ENCODE data around the gene RSAD1.

RSAD1 gene

DNA sequence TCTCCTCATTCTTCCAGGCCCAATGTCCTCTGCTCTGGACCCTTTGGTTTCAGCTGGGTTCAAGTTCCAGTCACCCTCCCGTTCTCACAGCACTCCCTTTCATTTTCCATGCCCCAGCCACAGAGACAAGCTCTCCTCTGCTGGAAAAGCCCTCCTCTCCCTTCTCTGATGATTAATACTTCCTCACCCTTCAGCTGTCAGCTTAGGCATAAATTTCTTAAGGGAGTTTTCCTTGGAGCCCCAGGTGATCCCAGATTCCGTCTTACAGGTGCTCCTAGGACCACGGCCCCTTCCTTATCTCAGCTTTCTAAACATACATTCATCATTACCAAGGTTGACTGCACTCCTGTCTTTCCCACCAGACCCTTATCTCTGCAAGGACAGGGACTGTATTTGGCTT is 20.4 kb upstream of the RSAD1 start:
- no peak for DNase-seq (ENCODE audit: low read depth, low spot score)

DNA sequence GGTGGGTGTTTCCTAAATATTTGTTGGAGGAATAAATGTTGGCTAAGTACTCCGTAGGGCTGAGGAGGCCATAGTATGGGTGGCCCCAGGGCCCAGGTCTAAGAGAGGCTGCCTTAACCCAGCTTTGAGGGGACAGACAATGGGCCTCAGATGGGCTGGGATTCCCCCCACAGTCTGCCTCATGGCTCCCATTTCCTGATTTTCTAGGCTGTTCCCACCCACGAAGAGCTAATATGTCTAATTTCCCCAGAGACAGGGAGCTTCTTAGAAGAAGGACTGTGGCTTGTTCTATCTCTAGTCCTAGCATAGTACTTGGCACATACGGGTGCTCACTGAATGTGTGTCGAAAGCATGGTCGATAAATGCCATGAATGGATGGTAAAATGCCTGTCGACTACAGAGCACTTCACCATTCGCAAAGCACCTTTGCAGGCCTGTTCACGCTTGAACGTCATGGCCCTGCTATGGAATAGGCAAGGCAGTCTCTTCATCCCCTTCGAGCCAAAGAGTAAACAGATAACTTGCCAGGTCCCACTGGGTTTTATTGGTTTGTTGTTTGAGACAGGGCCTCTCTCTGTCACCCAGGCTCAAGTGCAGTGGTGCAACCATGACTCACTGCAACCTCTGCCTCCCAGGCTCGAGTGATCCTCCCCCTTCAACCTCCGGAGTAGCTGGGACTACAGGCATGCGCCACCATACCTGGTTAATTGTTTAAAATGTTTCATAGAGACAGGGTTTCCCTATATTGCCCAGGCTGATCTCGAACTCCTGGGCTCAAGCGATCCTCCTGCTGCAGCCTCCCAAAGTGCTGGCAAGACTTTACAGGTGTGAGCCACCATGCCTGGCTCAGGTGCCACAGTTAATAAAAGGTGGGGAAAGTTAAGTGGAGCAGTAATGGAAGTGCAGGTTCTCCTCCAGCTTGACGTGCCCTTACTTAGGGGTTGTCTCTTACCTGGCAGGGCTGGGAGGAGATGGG is 19.7 kb upstream of the RSAD1 start:
- DNase-seq (ENCODE audit: low read depth, low spot score), result no peak

DNA sequence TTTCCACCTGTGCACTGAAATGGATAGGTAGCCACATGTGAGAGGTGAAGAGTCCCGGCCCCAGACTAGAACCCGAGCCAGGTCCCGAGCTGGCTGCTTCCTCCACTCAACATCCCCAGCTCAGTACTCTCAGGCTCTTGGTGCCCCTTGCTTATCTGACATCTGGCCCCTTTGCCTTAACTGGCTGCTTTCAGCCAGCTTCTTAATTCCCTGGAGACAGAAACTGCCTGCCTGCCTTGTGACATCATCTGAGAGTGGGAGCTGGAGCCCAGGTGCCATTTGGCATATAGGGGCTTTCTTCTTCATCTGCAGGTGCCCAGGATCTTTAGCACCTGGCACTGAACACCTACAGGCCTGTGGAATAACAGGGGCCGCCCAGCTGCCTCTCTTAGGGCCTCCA is 18.9 kb upstream of the RSAD1 start:
- no peak for DNase-seq (ENCODE audit: low read depth, low spot score)

DNA sequence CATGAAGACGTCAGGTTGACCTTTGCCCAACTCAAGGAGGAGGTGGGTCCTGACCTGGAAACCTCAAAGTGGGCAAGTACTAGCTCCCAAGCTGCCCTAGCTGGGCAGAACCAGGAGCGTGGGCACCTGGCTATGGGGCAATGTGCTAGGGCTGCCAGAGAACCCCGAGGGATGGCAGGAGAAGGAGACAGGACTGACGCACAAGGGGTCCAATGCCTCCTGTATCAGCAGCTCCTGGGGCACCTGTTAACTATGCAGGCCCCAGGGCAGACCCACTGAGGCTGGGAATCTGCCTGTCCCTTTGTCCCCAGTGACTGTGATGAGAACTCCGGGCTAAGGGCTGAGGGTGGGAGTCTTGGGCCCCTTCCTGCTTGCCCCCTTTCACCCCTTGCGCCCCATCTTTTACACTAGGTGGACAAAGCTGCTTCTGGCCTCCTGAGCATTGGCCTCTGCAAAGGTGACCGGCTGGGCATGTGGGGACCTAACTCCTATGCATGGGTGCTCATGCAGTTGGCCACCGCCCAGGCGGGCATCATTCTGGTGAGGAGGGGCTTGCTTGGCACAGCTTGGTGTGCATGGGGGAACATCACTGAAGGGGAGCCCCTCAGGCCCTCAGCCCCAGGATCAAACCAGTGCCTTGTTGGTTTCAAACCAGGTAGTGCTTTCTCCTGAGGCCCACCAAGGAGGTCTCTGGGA is 17.7 kb upstream of the RSAD1 start:
- DNase-seq (ENCODE audit: low read depth, low spot score), result no peak

DNA sequence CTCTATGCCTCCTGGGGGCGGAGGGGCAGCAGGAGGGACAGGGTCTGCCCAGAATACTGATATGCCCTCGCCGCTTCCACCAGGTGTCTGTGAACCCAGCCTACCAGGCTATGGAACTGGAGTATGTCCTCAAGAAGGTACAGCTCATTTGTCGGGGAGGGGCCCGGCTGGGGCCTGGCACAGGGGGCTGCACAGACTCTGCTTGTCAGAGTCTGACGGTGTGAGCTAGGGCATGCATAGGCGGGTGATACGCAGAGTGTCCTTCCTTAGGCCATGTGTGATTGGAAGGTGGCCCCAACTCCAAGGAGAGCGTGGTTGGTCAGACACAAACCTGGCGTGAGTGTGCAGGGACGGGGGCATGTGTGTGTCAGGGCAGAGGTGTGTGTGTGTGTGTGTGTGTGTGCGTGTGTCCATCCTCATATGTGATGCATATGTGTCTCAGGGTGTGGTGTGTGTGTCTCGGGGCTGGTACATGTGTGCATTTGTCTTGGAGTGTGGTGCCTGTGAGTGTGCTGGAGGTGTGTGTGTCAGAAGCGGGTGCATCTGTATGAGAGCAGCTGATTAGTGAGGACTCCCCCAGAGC is 17.0 kb upstream of the RSAD1 start:
- DNase-seq (ENCODE audit: low read depth, low spot score), result no peak

DNA sequence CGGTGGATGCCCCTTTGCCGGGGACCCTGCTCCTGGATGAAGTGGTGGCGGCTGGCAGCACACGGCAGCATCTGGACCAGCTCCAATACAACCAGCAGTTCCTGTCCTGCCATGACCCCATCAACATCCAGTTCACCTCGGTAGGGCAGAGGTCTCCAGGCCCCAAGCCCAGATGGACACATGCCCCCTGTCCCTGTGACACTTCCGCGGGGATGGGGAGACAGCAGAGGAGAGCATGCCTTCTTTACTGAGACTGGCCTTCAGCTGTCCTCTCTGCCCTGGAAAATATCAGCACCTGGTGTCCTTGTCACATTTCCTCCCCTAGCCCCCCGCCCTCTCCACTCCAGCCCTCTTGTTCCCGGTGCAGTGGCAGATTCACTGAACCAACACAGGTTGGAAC is 16.2 kb upstream of the RSAD1 start:
- DNase-seq (ENCODE audit: low read depth, low spot score), result no peak

DNA sequence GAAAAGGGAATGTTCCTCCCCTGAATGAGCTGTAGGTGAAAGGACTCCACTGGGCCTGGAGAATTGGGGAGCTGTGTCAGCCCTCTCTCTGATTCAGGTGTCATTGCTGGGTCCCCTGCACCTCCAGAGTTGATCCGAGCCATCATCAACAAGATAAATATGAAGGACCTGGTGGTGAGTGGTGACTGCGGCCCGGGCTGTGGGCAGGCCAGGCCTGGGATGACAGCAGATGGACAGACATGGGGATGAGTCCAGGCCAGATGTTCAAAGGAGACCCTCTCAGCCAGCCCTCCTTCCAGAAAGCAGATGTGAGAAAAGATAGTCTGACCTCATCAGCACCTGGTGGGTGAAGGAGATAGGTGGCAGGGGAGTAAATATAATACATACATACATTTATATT is 14.5 kb upstream of the RSAD1 start:
- no peak for DNase-seq (ENCODE audit: low read depth, low spot score)

DNA sequence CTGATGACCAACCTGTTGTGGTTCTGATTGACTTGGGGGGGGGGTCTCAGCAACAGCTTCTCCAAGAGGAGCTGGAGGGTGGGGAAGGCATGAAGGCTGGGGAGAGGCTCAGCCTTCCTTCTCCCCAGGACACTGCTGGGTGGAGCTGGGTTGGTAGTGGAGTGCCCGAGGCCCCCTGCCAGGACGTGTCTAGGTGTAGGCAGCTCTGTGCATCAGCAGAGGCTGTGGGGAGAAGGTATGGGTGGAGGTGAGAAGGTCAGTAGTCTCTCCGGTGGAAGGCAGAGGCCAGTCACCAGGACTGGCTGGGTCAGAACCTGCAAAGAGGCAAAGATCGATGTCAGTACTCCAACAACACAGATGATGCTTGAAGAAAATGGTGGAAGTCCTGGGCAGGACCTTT is 13.9 kb upstream of the RSAD1 start:
- no peak for DNase-seq (ENCODE audit: low read depth, low spot score)

DNA sequence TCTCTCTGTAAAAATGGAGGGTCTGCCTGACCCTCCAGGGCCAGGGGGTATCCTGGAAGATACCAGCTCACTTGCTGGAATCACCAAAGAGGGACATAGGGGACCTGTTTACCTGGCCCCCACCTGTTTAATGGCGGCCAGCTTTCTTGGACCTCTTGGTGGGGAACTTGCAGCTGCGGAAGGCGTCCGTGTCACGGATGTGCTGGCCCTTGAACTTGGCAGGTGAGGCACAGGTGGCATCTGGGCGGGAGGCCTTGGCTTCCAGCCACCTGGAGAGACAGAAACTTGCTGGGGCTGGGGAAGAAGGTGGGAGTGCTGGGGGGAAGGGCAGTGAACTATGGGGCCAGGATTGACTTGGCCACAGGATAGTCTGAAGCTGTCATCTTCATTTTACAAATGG is 13.5 kb upstream of the RSAD1 start:
- DNase-seq (ENCODE audit: low read depth, low spot score), result no peak

DNA sequence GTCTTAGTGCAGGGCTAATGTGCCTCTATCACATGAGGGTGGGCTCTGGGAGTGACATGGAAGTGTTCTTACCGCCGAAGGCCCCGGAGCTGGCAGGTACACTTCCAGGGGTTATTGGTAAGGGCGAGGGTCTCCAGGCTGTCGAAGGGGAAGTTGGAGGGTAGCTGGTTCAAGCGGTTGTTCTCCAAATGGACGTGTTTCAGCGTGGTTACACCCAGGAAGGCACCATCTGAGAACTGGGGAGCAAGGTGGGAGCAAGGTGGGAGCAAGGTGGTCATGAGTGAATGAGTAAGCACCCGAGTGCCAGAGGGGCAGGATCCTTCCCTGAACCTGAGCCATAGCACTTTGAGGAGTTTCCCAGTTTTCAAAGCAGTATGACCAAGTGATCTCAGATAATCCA is 13.0 kb upstream of the RSAD1 start:
- DNase-seq (ENCODE audit: low read depth, low spot score), result no peak

DNA sequence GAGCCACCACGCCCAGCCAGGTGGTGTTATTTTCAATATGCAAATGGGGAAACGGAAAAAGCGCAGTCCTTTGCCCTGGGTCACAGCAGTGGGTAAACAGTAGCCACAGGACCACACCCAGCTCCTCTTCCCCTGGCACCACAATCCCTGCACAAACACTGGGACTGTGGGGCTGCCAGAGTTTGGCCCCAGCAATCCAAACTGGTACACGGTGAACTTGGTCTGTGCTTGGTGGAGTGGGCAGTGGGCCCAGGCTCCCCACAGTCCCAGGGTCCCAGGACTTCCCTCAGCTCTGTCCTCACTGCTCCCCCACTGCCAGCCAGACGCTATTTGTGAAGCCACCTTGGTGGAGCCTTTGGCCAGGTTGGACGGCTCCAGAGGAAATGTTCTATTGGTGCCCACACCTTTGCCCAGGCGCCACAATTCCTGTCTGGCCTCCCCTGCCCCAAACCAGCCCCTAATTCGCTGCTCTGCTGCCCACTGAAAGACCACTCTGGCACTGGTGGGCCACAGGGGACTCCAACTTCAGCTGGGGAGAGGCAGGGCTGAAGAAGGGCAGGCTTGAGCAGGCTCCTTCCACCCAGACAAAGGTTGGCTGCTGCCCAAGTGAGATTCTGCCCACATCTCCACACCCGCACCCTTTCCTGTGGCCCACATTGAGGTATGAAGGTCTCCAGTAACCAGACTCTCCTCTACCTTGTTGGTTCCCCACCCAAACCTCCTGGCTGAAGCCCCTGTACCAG is 12.1 kb upstream of the RSAD1 start:
- no peak for DNase-seq (ENCODE audit: low read depth, low spot score)

DNA sequence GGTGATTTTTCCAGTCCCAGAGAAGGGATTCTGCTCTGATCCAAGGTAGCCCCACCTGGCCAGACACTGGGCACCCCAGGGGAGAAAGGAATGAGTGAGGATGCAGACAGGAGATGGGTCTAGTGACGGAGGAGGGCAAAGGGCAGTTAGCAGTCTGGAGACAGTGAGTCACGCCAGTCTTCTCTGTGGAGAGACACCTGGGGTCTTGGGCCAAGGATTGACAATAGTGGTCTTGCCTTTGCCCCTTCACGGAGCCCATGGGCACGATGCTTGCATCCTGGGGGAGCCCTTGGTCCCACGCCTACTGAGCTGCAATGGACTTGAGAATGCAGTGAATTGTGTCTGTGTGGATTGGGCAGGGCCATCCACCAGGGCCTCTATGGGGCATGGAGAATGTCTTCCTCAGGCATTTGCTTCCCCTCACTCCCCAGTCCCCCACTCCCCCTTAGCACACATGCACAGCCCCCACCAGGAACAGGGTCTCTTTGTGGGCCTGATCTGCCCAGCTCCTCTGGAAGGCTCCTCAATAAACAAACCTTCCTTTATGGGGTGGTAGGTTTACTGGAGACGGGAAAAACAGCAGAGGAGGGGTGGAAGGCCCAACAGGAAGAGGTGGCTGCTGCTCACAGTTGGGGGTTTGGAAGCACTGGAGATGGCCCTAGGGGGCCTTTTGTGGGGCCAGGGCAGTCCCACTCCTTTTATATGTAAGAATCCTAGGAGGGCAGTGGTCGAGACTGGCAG is 11.4 kb upstream of the RSAD1 start:
- DNase-seq (ENCODE audit: low read depth, low spot score), result no peak

DNA sequence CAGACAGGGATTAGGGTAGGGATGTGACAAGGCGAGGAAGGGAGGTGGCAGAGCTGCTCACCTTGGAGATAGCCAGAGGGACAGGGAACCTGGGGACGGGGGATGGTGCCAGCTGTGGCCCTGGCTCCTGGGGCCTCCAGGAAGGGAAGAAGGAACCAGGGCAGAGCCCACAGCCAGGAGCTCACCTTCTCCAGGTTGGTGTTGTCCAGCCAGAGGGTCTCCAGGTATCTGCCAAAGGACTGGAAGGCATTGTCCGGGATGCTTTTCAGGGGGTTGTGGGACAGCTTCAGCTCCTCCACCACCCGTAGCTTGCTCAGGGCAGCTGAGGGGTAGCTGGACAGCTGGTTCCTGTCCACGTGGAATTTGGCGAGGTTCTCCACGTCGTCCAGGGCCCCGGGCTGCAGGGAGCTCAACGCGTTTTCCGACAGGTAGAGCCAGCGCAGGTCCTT is 10.8 kb upstream of the RSAD1 start:
- DNase-seq (ENCODE audit: low read depth, low spot score), result no peak

DNA sequence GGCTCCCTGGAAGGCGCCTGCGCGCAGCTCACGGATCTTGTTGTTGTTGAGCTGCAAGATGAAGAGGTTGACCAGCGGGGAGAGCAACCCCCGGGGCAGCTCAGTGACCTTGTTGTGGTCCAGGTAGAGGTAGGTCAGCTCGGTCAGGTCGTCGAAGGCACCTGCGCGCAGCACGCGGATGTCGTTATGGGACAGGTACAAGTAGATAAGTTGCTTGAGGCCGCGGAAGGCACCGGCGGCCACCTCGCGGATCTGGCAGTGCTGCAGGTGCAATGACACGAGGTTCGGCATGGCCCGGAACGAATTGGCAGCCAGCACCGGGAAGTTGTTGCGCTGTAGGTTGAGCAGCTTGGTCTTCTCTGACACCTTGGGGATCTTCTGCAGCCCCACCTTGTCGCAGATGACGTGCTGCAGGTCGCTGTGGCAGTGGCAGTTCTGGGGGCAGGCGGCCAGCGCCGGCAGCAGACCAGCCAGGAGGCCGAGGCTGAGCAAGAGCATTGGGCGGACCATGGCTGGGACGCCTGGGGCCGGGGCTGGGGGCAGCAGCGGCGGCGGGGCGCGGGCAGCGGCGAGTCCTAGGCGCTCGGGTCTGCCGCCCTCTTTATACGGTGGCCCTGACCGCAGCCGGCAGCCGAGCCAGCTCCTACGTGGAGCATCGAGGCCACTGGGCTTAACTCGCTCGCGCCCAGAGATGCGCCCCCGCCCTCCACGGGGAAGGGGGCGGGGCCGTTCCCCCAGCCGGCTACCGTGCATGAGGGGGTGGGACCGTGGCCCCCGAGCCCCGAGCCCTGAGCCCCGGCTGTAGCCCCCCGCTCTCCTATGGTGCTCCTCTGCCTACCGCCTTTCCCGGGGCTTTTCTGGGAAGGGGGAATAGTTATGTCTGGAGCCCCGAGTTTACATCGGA is 10.1 kb upstream of the RSAD1 start, which contains the start of gene CHAD:
TSS of gene CHAD (minus strand) at position 577 of the 904 bp plus-strand sequence. CDS start at position 510, 67 bp downstream.
- DNase-seq (ENCODE audit: low read depth, low spot score), result no peak

DNA sequence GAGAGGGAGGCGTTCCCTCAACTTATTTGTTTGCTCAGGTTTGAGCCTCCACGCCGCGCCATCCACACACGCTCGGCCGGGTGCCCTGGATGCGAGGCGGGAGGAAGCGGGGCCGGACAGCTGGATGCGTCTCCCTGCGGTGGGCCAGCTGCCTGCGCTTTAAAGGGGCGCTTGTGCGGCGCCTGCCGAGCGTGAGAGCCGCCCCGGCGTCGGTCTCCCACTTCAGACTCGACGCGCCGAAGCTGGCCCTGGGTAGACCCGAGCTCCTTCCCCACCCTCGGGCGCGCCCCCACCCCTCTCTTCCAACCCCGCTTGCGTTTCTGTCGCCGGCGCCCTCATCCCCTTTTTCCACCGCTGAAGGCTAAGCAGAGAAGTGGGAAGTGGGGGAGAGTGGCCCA is 9.5 kb upstream of the RSAD1 start:
- no peak for DNase-seq (ENCODE audit: low read depth, low spot score)

DNA sequence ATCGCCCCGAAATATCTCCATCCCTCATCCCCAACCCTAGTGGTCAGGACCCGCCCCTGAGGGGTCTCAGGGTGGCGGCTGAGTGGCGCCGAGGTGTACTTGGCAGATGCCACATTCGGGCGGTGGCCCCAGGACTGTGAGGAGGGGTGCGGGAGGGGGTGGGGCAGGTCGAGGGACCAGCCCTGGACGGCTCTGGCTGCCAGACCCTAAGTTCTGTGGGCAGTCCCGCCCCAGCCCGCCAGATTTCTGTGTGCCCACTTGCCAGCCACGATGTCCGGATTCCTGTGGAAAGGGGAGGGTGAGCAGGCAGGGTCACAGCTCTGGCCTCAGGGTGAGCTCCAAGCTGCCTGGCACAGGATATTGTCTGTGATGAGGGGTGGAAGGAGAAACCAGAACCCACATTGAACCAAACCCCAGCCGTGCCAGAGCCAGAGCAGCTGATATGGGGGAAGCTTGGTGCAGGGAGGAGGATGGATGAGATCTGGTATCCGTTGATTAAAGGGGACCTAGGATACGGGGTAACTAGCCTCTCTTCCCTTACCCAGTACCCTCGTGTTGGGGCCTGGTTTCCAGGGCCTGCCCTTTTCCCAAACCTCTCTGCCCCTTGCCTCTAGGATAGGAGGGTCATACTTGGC is 8.9 kb upstream of the RSAD1 start:
- DNase-seq (ENCODE audit: low read depth, low spot score), result no peak

DNA sequence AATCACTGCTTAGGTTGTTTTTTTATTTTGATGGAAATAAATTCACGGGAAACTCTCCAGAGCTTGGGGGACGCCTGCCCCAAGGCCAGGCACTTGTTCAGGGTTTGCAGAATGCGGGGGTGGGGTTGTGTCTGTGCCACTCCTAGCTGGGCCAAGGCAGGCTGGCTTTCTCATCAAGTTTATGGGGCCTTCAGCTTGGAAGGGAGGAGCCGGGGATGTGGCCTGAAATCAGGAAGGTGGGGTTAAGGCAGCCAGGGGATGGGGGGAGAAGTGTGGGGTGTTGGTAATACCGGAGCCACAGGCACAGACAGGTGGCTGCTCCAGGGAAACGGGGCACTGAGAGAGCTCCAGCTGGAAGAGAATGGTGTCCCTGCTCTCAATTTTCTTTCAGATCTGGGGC is 8.2 kb upstream of the RSAD1 start:
- DNase-seq (ENCODE audit: low read depth, low spot score), result no peak

DNA sequence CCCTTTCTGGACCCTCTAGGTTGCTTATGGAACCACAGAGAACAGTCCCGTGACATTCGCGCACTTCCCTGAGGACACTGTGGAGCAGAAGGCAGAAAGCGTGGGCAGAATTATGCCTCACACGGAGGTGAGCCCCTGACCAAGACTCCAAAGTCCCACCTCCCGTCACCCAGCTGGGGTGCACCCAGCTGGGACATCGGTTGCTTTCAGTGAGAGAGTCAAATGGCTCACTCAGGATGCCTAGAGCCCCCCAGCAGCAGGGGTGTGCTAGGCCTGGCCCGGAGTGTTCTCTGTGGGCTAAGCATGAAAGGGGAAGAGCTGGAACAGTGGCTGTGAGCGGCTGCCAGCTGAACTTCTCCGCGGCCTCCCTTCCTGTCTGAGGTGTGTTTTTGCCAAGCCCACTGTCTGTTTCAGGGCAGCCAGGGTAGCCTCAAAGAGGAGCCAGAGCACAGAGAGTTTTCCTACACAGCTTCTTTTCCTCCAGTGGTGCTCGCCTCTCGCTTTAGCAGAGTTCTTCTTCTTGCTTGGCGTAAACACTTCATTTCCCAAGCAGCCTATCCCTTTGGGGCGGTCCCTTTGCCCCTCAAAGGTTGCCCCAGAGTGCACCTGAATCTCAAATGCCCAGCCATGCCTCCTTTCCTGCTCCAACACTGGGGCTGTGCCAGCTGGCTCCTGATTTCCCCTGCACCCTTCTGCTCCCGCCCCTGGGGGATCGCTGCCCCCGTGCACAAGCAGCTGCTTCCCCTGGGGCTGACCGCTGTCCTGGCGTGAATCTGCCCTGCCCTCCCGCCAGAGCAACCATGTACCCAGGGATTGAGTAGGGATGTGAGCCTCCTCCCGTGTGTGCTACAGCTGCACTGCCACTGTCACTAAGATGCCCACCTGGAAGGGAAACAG is 7.4 kb upstream of the RSAD1 start:
- no peak for DNase-seq (ENCODE audit: low read depth, low spot score)
